Measurements from ENCODE around the gene MSI2.

DNA sequence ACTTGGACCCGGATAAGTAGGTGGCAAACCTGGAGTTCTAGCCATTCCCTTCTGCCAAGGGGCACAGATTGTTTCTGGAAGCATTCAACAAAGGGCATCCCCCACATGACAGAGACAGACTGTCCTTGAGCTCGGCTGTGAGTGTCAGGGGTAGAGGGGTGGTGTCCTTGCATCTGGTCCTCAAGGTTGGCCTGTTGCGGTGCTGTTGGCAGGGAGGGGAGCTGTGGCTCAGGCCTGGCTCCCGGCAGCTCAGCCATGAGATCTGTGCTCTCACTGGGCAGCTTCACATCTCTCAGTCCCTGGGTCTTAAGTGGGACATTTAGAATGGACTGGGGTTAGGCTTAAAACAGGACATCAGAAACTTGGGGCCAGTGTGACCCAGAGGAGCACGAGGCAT lies 468.4 kb downstream of the MSI2 start:
- TF ChIP-seq, protein P1, sequence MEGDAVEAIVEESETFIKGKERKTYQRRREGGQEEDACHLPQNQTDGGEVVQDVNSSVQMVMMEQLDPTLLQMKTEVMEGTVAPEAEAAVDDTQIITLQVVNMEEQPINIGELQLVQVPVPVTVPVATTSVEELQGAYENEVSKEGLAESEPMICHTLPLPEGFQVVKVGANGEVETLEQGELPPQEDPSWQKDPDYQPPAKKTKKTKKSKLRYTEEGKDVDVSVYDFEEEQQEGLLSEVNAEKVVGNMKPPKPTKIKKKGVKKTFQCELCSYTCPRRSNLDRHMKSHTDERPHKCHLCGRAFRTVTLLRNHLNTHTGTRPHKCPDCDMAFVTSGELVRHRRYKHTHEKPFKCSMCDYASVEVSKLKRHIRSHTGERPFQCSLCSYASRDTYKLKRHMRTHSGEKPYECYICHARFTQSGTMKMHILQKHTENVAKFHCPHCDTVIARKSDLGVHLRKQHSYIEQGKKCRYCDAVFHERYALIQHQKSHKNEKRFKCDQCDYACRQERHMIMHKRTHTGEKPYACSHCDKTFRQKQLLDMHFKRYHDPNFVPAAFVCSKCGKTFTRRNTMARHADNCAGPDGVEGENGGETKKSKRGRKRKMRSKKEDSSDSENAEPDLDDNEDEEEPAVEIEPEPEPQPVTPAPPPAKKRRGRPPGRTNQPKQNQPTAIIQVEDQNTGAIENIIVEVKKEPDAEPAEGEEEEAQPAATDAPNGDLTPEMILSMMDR (IDR thresholded peaks at IDR 0.05; ENCODE audit: low read depth, low read length, poor library complexity, severe bottlenecking), result no peak
- no peak for TF ChIP-seq EZH2phosphoT487 (IDR thresholded peaks at IDR 0.05; ENCODE audit: borderline replicate concordance, low read length)

All from DOHH2 (cell line).